HCT116 (cell line): Measurements from ENCODE around the gene KRTAP10-8. TPM values are rescaled to one million over a fixed set of nuclear protein-coding genes. Genes with fewer than 3 reads are reported as not detected.
"Not testable (repeated sequence)": the region's sequence is repeated elsewhere in the genome, so short reads cannot be mapped to it uniquely, and the experiment has no call there.

Experiments
- ATAC-seq: fragments of 200-7000 bp; cut with Tn5 transposase; 2 replicates; pipeline ENCODE4 v1.9.1; 2020; ENCODE audit warnings: mild to moderate bottlenecking, moderate library complexity
- BruUV-seq: library from RNA; stranded (reverse); fragments of 400-500 nt; replicated peaks from 2 replicates; lab custom pipeline; 2021; lab: Mats Ljungman, UMichigan
- CTCF ChIA-PET: fragments of 300-600 bp; sonication (Branson Sonifier 250); formaldehyde crosslinking; loops from one replicate; lab custom pipeline; 2021; ENCODE audit warnings: antibody characterized with exemption; lab: Charles Lee
- POLR2A ChIA-PET: fragments of 300-600, 350-600 bp; sonication (Branson Sonifier 250); formaldehyde crosslinking; loops from one replicate; lab custom pipeline; 2021; ENCODE audit warnings: antibody characterized with exemption; lab: Charles Lee
- RAD21 ChIA-PET, 2 experiments: fragments of 300-600 bp; sonication (Branson Sonifier 250); formaldehyde crosslinking; loops; one replicate each; lab custom pipeline; 2023; ENCODE audit warnings: low total read pairs in 2 of 2; ENCODE audit not compliant: uncharacterized antibody in 2 of 2, unreplicated experiment in 2 of 2, low non-redundant PET in 1 of 2; lab: Charles Lee
- DNase-seq: peaks from one replicate; pipeline ENCODE4 v3.0.0-alpha.2; 2010; ENCODE audit warnings: low read depth, low spot score
- H2AFZ ChIP-seq: fragments of 200-600 bp; shearing (Covaris generic), sonication (generic); 2 replicates; pipeline ENCODE4 v1.6.1; 2017; ENCODE audit warnings: low read depth, mixed run types, mixed read lengths, antibody characterized with exemption, low read length; ENCODE audit not compliant: poor library complexity, severe bottlenecking
- H3K27ac ChIP-seq: 2 replicates; pipeline ENCODE4 v1.5.1; 2012; ENCODE audit warnings: low read depth, low read length
- H3K27me3 ChIP-seq: fragments of 200-600 bp; sonication (generic); 2 replicates; pipeline ENCODE4 v1.6.1; 2016; ENCODE audit warnings: mixed run types, low read length, mixed read lengths; ENCODE audit not compliant: insufficient read depth
- H3K36me3 ChIP-seq, 2 experiments: fragments of 200-500 bp in 1 of 2; fragments of 200-600 bp in 1 of 2; sonication (Bioruptor generic) in 1 of 2; sonication (generic) in 1 of 2; 2 replicates each; pipeline versions ENCODE4 v1.5.1 to v1.6.1; 2014 to 2016; ENCODE audit warnings: low read length in 2 of 2, inconsistent platforms in 1 of 2, mixed read lengths in 1 of 2, mixed run types in 1 of 2; ENCODE audit not compliant: insufficient read depth in 2 of 2, control insufficient read depth in 1 of 2
- H3K4me1 ChIP-seq, 2 experiments: fragments of 200-600 bp in 1 of 2; sonication (generic) in 1 of 2; 2 replicates each; pipeline versions ENCODE4 v1.5.1 to v1.6.1; 2012 to 2017; ENCODE audit warnings: low read length in 2 of 2, inconsistent platforms in 1 of 2, mild to moderate bottlenecking in 1 of 2, mixed read lengths in 1 of 2, mixed run types in 1 of 2, moderate library complexity in 1 of 2; ENCODE audit not compliant: insufficient read depth in 2 of 2, control insufficient read depth in 1 of 2
- H3K4me2 ChIP-seq: fragments of 200-600 bp; sonication (generic); 2 replicates; pipeline ENCODE4 v1.6.1; 2017; ENCODE audit warnings: mixed run types, low read length, mixed read lengths
- H3K4me3 ChIP-seq, 2 experiments: fragments of 200-600 bp in 1 of 2; sonication (generic) in 1 of 2; replicated peaks in 1 of 2; 2 replicates each; pipeline ENCODE4 v1.5.1; 2011 to 2016; ENCODE audit warnings: low read length in 2 of 2, control low read depth in 1 of 2, low read depth in 1 of 2, mild to moderate bottlenecking in 1 of 2, mixed read lengths in 1 of 2, mixed run types in 1 of 2
- H3K79me2 ChIP-seq: fragments of 200-600 bp; sonication (generic); 2 replicates; pipeline ENCODE4 v1.6.1; 2017; ENCODE audit warnings: mild to moderate bottlenecking, mixed run types, low read length, moderate library complexity, mixed read lengths; ENCODE audit not compliant: insufficient read depth
- H3K9ac ChIP-seq: fragments of 200-600 bp; sonication (generic); 2 replicates; pipeline ENCODE4 v1.6.1; 2016; ENCODE audit warnings: low read length, mixed read lengths
- H3K9me2 ChIP-seq: fragments of 200-600 bp; sonication (generic), shearing (Covaris generic); 2 replicates; pipeline ENCODE4 v1.6.1; 2017; ENCODE audit warnings: mixed run types, mild to moderate bottlenecking, moderate library complexity; ENCODE audit not compliant: insufficient read depth
- H3K9me3 ChIP-seq, 2 experiments: fragments of 200-500 bp in 1 of 2; fragments of 200-600 bp in 1 of 2; sonication (Bioruptor generic) in 1 of 2; sonication (generic) in 1 of 2; 2 replicates each; pipeline ENCODE4 v1.6.1; 2014 to 2017; ENCODE audit warnings: low read length in 2 of 2, mixed read lengths in 2 of 2, inconsistent platforms in 1 of 2, low read depth in 1 of 2, mild to moderate bottlenecking in 1 of 2, mixed run types in 1 of 2, moderate library complexity in 1 of 2; ENCODE audit not compliant: control insufficient read depth in 1 of 2, insufficient read depth in 1 of 2
- H4K20me1 ChIP-seq: fragments of 200-600 bp; sonication (generic), shearing (Covaris generic); 2 replicates; pipeline ENCODE4 v1.6.1; 2017; ENCODE audit warnings: mixed run types, mild to moderate bottlenecking, moderate library complexity; ENCODE audit not compliant: insufficient read depth
- CBX3 ChIP-seq: IDR thresholded peaks from 2 replicates; pipeline ENCODE4 v1.6.1; 2012; ENCODE audit warnings: low read depth
- POLR2A ChIP-seq: IDR thresholded peaks from 2 replicates; pipeline ENCODE4 v1.7.0; 2011; ENCODE audit warnings: borderline replicate concordance; ENCODE audit not compliant: insufficient read depth, insufficient read length; ENCODE audit errors: extremely low read depth
- RAD21 ChIP-seq: IDR thresholded peaks from 2 replicates; pipeline ENCODE4 v1.6.1; 2012; ENCODE audit warnings: low read depth, mild to moderate bottlenecking
- SIN3A ChIP-seq: IDR thresholded peaks from 2 replicates; pipeline ENCODE4 v1.6.1; 2012; ENCODE audit warnings: low read depth
- intact Hi-C: fragments of 100-400 bp; cut with micrococcal nuclease; formaldehyde crosslinking; loops from 2 replicates; pipeline ENCODE4 v1.10.0; 2022
- total RNA-seq: library from RNA; stranded (reverse); gene quantifications from one replicate; pipeline ENCODE4 v1.2.1, GENCODE V29; 2021; ENCODE audit not compliant: unreplicated experiment

KRTAP10-8 gene
- total RNA-seq, 1 experiment from 2014 or later = not detected

- H3K79me2 ChIP-seq = no peaks in the 10 kb centered on the region
- POLR2A ChIA-PET = no interaction called here
- H3K9me3 ChIP-seq = no peaks in the 10 kb centered on the region
- ATAC-seq = no peak
- H3K4me3 ChIP-seq = no peak overlapping the region
- H3K9ac ChIP-seq = no peak overlapping the region
- H3K4me1 ChIP-seq = peaks cover 0 to 3% of the 10 kb centered on the region in 2 experiments; a peak in 1 of 4 replicates
- no peak for DNase-seq
- TF ChIP-seq SIN3A = no peak
- no peak for TF ChIP-seq POLR2A
- TF ChIP-seq CBX3 = no peak
- TF ChIP-seq RAD21 = no peak
- TF ChIP-seq, all 23 proteins: peak for 0
- RAD21 ChIA-PET = no interaction called here
- H3K9me2 ChIP-seq = no peaks in the 10 kb centered on the region
- no peaks in the 10 kb centered on the region for H3K36me3 ChIP-seq
- no peak overlapping the region for H3K27ac ChIP-seq
- H3K27me3 ChIP-seq = peaks cover 9% of the 10 kb centered on the region; the same call in 1 of the 2 replicates
- no peak overlapping the region for H3K4me2 ChIP-seq
- no TSS peak for BruUV-seq
- H2AFZ ChIP-seq = no peak overlapping the region
- no peaks in the 10 kb centered on the region for H4K20me1 ChIP-seq
- CTCF ChIA-PET = no interaction called here
- intact Hi-C loops = no loop called here
These were observed 12.4 kb upstream of the KRTAP10-8 start for GRCh38 chr21:44599264-44600029.

- intact Hi-C loops, BruUV-seq, H2AFZ ChIP-seq, H3K9ac ChIP-seq, H3K79me2 ChIP-seq, H4K20me1 ChIP-seq, H3K9me2 ChIP-seq, H3K9me3 ChIP-seq, CTCF ChIA-PET, ATAC-seq, POLR2A ChIA-PET, H3K4me1 ChIP-seq, H3K27ac ChIP-seq, RAD21 ChIA-PET, DNase-seq, H3K4me3 ChIP-seq, H3K4me2 ChIP-seq, H3K36me3 ChIP-seq: not testable (repeated sequence)
- peaks cover 11% of the 10 kb centered on the region; the same call in 1 of the 2 replicates for H3K27me3 ChIP-seq
These were observed 11.5 kb upstream of the KRTAP10-8 start, which contains the start of gene KRTAP10-7 for GRCh38 chr21:44600118-44600978. Gene KRTAP10-7, plus strand, starts transcription at chr21:44600597. Its CDS starts 25 bp downstream, at chr21:44600622.

- intact Hi-C loops, H2AFZ ChIP-seq, H3K36me3 ChIP-seq, POLR2A ChIA-PET, RAD21 ChIA-PET, BruUV-seq, DNase-seq, H4K20me1 ChIP-seq, H3K4me2 ChIP-seq, H3K9ac ChIP-seq, H3K9me3 ChIP-seq, H3K4me3 ChIP-seq, H3K27ac ChIP-seq, CTCF ChIA-PET, H3K79me2 ChIP-seq, H3K4me1 ChIP-seq, H3K9me2 ChIP-seq: not testable (repeated sequence)
- ATAC-seq = peak; percentile 47
- H3K27me3 ChIP-seq = peaks cover 11% of the 10 kb centered on the region; the same call in 1 of the 2 replicates
These were observed 10.8 kb upstream of the KRTAP10-8 start for GRCh38 chr21:44601091-44601490.
